NCI-H774 (cell line): ENCODE results near the gene APOL3.
"Not testable (repeated sequence)": the region's sequence is repeated elsewhere in the genome, so short reads cannot be mapped to it uniquely, and the experiment has no call there.

Experiments
- DNase-seq: peaks from one replicate; lab custom pipeline; 2025; lab: John Stamatoyannopoulos, UW

The APOL3 gene

GRCh38 chr22:36100134-36100824 lies 60.3 kb downstream of the APOL3 start:
- DNase-seq, result no peak

GRCh38 chr22:36099561-36099960 lies 61.0 kb downstream of the APOL3 start:
- DNase-seq, result not testable (repeated sequence)

GRCh38 chr22:36097880-36098279 lies 62.7 kb downstream of the APOL3 start:
- no peak for DNase-seq

GRCh38 chr22:36090772-36091171 lies 69.8 kb downstream of the APOL3 start:
- not testable (repeated sequence) for DNase-seq
